Measurements from ENCODE around the gene ZNF318.

DNA sequence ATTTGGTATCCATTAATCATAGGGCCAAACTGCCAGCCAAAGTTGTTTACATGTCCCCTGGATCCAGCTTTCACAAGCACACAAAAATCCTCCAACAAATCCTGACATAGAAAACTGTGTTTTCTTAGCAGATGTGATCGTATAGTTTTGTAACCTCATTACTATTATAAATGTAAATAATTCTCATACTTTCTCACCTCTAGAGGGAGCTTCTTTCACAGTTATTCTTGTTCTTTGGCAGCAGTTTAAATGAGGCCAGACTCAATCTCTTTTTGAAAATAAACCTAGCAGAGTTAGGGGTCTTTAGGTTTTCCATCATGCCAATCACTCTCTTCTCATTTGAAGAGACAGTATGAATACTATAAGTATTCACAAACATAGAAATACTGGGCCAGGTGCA lies 17.0 kb upstream of the ZNF318 start:
- TF ChIP-seq MXI1 (conservative IDR thresholded peaks at IDR 0.05; ENCODE audit: poor library complexity, severe bottlenecking) (no peak), EZH2 (IDR thresholded peaks at IDR 0.05; ENCODE audit: borderline replicate concordance, insufficient read depth, low read length, poor library complexity, severe bottlenecking) (no peak), EP300 (conservative IDR thresholded peaks at IDR 0.05; ENCODE audit: poor library complexity, severe bottlenecking) (no peak), TAF1 (IDR thresholded peaks at IDR 0.05; ENCODE audit: low read depth) (no peak), POLR2AphosphoS5 (IDR thresholded peaks at IDR 0.05) (no peak), RAD21 (conservative IDR thresholded peaks at IDR 0.05) (peak; percentile 63), SMC3 (conservative IDR thresholded peaks at IDR 0.05; ENCODE audit: poor library complexity) (peak; percentile 55)
- TF ChIP-seq, protein P1, sequence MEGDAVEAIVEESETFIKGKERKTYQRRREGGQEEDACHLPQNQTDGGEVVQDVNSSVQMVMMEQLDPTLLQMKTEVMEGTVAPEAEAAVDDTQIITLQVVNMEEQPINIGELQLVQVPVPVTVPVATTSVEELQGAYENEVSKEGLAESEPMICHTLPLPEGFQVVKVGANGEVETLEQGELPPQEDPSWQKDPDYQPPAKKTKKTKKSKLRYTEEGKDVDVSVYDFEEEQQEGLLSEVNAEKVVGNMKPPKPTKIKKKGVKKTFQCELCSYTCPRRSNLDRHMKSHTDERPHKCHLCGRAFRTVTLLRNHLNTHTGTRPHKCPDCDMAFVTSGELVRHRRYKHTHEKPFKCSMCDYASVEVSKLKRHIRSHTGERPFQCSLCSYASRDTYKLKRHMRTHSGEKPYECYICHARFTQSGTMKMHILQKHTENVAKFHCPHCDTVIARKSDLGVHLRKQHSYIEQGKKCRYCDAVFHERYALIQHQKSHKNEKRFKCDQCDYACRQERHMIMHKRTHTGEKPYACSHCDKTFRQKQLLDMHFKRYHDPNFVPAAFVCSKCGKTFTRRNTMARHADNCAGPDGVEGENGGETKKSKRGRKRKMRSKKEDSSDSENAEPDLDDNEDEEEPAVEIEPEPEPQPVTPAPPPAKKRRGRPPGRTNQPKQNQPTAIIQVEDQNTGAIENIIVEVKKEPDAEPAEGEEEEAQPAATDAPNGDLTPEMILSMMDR (IDR thresholded peaks at IDR 0.05; ENCODE audit: poor library complexity, severe bottlenecking), result peak; percentile 67
- TF ChIP-seq, protein P2, sequence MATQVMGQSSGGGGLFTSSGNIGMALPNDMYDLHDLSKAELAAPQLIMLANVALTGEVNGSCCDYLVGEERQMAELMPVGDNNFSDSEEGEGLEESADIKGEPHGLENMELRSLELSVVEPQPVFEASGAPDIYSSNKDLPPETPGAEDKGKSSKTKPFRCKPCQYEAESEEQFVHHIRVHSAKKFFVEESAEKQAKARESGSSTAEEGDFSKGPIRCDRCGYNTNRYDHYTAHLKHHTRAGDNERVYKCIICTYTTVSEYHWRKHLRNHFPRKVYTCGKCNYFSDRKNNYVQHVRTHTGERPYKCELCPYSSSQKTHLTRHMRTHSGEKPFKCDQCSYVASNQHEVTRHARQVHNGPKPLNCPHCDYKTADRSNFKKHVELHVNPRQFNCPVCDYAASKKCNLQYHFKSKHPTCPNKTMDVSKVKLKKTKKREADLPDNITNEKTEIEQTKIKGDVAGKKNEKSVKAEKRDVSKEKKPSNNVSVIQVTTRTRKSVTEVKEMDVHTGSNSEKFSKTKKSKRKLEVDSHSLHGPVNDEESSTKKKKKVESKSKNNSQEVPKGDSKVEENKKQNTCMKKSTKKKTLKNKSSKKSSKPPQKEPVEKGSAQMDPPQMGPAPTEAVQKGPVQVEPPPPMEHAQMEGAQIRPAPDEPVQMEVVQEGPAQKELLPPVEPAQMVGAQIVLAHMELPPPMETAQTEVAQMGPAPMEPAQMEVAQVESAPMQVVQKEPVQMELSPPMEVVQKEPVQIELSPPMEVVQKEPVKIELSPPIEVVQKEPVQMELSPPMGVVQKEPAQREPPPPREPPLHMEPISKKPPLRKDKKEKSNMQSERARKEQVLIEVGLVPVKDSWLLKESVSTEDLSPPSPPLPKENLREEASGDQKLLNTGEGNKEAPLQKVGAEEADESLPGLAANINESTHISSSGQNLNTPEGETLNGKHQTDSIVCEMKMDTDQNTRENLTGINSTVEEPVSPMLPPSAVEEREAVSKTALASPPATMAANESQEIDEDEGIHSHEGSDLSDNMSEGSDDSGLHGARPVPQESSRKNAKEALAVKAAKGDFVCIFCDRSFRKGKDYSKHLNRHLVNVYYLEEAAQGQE (IDR thresholded peaks at IDR 0.05; ENCODE audit: borderline replicate concordance), result no peak

Data from neural cell (in vitro differentiated cells).